GM18499 (cell line): ENCODE data around the gene GAL3ST2.

Source experiments
- ATAC-seq: cut with Tn5 transposase; IDR thresholded peaks from one replicate; pipeline ENCODE4 v1.9.1; 2021; ENCODE audit warnings: moderate number of reproducible peaks; ENCODE audit not compliant: insufficient read depth, unreplicated experiment

GAL3ST2 gene

GRCh38 chr2:241764275-241765241 is 12.1 kb upstream of the GAL3ST2 start:
- ATAC-seq = no peak

DNA sequence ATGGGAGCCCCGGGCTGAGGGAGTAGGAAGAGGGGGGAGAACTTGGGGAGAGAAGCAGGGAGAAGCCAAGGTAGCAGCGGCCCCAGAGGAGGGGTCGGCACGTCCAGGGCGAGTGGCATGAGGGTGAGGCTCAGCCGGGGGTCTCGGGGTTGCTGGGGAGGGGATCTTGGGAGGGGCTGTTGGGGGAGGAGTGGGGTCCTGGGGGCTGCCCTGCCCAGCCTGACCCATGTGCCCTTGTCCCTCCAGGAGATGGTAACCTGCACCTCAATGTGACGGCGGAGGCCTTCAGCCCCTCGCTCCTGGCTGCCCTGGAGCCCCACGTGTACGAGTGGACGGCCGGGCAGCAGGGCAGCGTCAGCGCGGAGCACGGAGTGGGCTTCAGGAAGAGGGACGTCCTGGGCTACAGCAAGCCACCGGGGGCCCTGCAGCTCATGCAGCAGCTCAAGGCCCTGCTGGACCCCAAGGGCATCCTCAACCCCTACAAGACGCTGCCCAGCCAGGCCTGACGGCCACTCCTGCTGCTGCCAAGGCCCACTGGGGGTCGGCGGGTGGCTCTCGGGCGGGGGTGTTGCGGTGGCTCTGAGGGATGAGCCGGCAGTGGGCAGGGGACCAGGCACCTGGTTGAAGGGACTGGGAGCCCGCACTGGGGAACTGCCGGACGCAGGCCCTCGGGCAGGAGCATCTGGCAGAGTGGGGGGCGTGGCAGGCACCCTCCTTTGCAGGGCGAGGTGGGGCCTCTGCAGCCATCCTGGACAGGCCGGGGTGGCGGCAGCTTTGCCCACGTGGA is 9.0 kb upstream of the GAL3ST2 start:
- ATAC-seq = no peak

DNA sequence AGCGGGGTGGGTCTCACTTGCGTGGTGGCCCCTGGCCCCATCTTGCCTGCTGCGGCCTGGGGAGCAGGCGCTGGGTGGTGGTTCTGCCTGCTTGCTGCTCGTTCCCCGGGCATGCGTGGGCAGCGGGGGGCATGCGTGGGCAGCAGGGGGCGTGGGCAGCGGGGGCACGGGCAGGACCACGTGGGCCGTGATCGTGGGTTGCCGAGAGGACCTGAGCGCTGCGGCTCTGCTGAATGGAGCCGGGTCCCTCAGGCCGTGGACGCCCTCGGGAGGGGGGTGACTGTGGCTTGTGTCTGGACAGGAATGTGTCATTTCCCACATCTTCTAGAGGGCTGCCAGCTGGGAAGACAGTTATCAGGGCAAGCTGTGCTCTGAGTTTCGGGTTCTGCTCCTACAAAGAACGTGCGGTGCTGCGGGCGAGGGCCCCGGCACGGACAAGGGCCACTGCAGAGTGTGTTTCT is 8.3 kb upstream of the GAL3ST2 start:
- no peak for ATAC-seq

DNA sequence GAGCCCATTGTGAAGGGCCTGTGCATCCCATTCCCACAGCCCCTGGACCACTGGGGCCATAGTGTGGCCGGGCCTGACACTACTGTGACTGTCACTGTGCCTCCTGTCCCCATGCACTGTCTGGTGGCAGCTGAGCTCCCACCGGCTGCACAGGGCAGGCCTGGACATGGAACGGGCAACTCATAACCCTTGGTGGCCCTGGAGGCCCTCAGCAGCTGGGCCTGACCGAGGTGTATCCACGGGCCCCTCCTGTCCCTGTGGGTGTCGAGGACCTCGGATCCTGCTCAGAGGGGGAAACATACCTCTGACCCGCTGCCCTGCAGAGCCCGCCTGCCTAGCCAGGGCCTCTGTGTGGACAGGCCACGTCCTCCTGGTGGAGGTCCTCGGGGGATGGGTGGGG is 7.8 kb upstream of the GAL3ST2 start:
- ATAC-seq = no peak

DNA sequence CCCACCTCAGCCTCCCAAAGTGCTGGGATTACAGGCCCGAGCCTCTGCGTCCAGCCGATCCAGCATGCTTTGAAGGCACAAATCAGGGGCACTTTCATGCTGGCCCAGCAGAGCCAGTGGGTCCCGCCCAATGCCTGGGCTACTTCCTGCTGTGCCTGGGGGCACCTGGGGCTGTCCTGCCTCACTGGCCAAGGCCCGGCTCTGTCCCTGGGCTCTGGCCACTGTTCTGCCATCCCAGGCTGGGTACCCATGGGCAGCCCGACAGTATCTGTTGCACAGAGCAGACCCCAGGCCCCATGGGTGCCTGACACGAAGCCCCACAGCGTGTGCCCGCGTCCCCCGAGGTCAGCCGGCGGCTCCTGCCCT is 6.8 kb upstream of the GAL3ST2 start:
- ATAC-seq = no peak

DNA sequence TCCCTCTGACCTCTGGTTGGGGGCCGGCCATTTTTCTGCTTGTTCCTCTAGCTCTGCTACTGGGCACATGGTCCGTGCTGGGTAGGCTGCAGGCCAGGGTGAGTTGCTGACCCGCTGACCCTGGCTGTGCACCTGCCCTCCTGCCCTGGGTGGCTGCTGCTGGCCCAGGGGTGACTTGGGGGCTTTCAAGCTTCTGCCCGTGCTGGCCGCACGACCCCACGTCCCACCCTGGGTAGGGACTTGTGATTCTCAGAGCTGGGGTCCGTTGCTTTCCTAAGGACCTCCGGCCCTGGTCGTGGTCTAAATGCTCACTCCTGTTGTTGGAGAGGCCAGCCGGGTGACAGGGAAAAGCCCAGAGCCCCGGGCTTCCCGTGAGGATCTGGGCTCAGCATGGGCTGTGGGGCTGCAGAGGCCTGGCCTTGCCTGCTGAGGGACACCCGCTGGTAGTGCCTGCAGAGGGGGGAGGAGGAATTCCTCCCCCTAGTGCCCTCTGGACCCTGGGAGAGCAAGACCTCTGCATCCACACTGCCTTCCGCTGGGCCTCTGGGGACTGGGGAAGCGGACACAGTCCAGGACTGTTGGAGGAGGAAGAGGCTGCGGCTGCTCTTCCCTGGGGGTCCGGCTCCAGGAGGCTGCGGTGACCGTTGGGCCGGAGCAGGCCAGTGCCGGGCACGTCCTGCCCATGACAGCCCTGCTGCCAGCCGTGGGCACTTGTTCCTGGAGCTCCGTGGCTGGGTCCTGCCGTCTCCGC is 6.3 kb upstream of the GAL3ST2 start:
- ATAC-seq = no peak

GRCh38 chr2:241770936-241771285 is 5.7 kb upstream of the GAL3ST2 start:
- no peak for ATAC-seq

- no peak for ATAC-seq
Observed at GRCh38 chr2:241771286-241772062, 5.1 kb upstream of the GAL3ST2 start.

DNA sequence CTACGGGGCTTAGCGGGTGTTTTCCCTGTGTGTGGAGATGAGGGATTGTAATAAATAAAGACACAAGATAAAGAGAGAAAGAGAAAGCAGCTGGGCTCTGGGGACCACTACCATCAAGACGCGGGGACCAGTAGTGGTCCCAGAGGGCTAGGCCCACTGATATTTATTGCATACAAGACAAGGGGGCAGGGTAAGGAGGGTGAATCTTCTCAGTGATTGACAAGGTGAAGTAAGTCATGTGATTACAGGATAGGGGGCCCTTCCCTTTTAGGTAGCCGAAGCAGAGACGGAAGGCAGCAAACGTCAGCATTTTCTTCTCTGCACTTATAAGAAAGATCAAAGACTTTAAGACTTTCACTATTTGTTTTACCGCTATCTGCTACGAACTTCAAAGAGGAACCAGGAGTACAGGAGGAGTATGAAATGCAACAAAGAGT is 4.5 kb upstream of the GAL3ST2 start:
- ATAC-seq = no peak

DNA sequence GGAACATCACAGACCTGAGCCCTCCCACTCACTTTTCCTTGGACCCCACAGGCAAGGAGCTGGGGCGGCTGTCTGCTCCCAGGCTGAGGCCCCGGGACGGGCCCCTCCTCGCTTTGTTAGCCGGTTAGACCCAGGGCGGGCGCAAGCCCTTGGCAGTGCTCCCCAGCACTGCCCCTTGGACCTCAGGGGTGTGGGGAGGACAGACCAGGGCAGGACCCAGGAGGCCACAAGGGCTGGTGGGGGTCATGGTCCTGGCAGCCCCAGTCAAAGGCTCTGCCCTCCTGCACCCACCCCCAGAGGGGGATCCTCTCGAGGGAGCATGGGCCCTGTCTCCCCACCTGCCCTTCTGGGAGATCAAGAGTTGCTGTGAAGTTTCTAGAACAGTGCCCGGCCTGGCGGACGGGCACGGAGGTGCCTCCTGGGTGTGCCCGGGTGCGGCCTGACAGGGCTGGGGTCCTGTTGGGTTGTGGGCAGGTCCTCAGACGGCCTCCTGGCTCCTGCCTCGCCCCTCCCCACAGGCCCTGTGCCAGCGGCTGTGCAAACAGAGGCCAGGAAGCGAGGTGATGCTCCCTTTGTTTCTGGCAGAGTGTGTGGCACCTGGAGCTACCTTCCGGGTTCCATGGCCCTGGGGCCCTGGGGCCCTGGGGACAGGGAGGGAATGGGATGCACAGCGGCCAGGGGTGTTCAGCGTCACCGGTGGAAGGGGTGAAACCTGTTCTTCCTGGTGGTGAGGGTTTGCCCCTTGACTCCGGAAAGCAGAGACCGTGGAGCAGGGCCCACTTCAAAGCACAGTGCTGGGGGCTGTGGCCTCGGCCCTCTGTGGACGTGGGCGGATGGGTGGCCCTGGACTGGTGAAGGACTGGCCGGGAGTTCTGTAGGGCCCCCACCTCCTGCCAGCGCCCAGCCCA is 2.9 kb upstream of the GAL3ST2 start:
- no peak for ATAC-seq

DNA sequence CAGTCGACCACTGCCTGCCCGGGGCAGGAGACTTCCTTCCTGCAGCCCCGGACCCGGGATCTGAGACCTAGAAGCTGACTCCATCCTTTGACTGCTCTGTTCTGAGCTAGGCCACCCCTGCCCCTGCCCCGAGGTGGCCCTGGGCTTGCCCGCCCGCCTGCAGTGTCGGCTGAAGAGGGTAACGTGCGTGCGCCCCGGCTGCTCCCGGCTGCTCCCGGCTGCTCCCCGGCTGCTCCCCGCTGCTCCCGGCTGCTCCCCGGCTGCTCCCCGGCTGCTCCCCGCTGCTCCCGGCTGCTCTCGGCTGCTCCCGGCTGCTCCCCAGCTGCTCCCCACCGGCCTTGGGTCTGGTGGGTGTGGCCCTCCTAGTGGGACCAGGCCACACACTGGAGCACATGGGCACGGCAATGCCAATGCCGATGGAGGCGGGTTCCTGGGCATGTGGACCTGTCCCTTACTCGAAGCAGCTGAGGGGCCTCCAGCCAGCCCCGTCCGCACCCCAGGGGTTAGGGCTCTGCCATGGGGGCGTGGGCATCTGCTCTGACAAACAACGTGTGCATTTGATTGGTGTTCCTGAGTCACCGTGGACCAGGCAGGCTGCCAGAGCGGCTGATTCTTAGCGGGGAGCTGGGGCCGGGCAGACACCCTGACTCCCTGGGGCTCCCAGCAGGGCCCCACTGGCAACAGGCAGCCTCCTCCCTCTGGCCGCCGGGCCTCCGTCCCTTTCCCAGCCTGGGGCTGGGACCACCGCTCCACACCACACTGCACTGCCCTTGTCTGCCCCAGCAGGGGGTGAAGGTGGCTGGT is 2.0 kb upstream of the GAL3ST2 start:
- no peak for ATAC-seq

GRCh38 chr2:241775223-241776177 is 1.1 kb upstream of the GAL3ST2 start:
- ATAC-seq = no peak

DNA sequence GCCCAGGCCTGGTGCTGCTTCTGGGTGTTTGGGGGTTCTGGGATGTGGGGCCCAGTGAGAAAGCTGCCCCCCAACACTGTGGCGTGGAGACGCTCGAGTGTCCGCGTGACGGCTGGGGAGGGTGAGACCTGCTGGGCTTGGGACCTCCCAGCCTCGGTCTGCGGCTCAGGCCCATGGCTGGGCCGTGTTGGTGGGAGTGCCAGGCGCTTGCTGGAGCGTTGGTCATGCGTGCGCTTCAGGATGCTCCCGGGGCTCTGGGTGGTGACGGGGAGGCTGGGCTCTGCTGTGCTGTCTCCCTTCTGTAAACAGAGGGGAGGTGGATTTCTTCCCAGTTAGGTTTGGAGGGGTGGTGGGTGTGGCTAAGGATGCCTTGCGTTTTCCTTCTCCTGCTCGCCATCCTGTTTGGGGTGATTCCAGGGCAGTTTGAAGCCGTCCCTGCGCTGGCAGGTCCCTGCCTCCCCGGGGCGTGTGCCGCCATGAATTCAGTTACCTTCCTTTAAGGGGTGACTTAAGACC is 606 bp downstream of the GAL3ST2 start:
- no peak for ATAC-seq

GRCh38 chr2:241777686-241778627 is 1.3 kb downstream of the GAL3ST2 start:
- ATAC-seq = no peak

- ATAC-seq = no peak
Observed at GRCh38 chr2:241780939-241781569, 4.4 kb downstream of the GAL3ST2 start.
